Limb (tissue), 2 donors: Measurements from ENCODE around the gene FLNB.
"Not testable (repeated sequence)": the region's sequence is repeated elsewhere in the genome, so short reads cannot be mapped to it uniquely, and the experiment has no call there.

ENCODE experiments used
- DNase-seq, 2 donors: peaks; one replicate each; pipeline ENCODE4 v3.0.0-alpha.2; 2016; ENCODE audit errors: extremely low spot score in 2 of 2

Gene FLNB

DNA sequence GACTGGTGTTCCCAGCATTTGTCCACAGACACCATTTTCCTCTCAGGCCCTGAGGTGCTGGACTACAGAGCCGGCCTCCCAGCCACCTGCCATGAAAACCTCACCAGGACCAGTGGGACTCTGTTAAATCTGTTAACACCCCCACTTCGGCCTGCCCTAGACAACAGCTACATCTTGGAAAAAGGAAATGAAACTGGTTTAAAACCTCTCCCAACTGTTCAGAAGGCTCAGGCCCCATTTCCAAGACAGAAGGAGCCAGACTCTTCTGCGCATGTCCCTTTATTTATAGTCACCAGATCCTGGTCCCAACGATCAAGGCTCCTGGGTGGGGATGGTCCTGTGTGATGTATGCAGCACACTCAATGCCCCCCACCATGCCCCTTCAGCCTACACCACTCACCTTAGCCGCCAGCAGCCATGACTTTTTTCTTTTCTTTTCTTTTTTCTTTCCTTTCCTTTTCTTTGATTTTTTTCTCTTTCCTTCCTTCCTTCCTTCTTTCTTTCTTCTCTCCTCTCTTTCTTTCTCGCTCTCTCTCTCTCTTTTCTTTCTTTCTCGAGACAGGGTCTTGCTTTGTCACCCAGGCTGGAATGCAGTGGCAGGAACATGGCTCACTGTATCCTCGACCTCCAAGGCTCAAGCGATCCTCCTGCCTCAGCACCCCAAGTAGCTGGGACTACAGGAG is 25.5 kb upstream of the FLNB start:
- DNase-seq: no peak

DNA sequence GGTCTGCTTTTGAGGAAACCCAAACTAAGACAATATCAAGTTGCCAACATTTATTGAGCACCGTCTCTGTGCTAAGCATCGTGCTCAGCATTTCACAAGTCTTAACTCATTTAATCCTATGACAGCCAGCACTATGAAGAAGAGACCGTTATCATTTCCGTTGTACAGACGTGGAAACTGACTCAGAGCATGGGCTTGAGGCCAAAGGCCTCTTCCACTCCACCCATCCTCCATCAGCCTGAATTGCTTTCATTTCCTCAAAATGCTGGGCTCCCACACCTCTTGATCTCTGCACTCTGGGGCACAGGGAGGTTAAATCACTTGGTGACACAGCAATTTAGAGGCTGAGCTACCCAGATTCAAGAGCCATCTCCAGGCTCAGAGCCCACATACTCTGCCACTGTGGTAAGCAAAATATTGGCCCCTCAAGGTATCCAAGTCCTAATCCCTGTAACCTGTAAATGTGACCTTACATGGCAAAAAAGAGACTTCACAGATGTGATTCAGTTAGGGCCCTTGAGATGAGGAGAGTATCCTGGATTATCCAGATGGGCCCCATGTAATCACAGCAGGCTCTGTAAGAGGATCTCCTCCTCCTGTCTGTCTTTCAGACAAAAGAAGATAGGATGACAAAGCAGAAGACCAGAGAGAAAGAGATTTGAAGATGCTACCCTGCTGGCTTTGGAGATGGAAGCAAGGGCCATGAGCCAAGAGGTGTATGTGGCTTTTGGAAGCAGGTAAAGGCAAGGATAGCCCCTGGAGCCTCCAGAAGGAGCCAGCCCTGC is 24.3 kb upstream of the FLNB start:
- DNase-seq: no peak

DNA sequence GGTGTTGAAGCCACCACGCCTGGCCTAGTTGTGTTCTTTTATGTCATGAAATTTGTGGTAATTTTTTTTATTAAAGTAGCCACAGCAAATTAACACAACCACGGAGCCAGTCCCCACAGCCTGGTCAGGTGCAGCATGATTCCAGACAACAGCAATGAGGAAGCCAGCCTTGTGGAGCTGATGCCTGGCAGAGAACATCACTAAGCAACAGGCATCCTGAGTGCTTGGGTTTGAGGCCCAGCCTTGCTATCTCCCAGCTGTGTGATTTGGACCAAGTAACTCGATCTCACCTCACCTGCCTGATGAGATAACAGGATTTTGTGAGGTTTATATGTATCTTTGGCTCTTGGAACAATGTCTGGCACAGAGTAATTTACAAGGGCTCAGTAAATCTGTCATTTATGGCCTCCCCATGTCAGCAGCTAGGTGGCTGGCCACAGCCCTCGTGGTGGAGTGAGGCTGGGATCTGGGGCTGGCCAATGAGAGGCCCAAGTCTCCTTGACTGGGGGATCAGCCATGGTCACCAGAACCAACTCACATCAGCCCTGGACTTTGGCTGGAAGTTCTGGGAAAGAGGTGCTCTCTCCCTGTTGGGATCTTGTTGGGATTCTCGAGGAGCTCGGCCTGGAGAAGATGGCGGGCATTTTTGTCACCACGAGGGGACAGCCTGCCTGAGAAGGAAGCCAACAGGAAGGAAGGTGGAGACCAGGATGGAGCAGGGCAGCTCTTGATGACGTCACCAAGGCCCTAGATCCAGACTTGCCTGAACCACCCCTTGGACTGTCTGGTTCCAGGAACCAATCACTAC is 22.8 kb upstream of the FLNB start:
- no peak for DNase-seq

DNA sequence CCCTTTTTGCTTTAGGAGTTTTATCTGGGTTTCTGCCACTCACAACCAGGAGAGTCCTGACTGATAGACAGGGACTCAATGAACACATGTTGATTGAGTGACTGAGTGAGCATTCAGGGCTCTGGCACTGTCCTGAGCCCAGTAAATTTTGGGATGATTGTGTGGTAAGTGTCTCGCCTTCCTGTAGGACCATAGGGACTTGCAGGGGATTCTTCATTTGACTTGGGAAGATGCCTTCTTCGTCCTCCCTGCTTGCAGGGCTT is 22.3 kb upstream of the FLNB start:
- no peak for DNase-seq

DNA sequence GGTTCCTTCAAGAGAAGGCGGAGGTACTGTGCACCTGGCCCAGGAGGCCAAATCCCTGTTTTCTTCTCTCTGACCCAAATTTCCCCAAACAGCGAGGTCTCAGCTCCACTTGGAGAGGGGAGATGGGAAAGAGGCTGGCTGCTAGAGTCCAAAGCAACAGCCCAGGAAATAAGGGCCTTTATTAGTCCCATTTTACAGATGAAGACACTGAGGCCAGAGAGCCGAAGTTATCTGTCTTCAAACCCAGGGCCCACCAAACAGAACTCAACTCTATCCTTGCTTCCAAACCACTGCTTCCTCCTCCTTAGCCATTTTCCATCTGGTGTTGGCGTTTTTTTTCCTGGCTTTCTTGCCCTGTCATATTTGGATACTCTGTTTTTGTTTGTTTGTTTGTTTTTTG is 22.0 kb upstream of the FLNB start:
- DNase-seq: no peak

DNA sequence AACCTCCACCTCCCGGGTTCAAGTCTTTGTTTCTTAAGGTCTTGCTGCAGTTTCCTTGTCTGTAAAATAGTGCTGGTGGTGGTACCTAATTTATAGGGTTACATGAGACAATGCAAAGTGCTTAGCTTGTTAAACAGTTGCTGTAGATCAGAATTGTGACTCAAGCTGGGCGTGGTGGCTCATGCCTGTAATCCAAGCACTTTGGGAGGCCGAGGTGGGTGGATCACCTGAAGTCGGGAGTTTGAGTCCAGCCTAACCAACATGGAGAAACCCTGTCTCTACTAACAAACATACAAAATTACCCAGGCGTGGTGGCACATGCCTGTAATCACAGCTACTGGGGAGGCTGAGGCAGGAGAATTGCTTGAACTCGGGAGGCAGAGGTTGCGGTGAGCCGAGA is 19.0 kb upstream of the FLNB start:
- not testable (repeated sequence) for DNase-seq

DNA sequence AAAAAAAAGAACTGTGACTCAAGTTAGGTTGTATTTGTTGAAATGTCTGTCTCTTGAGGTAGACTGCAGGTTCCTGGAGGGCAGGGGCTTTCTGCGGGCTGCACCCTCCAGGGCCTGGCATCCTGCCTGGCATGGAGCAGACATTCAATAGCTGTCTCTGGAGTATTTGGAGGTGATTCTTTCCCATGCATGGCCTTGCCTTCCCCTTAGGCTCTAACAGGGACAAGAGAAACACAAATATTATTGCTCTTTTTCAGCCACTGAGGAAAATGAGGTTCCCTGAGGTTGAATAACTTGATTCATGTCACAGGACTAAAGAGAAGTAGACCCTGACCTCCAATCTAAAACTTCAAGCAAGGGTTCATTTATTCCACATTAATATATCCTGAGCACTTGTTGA is 18.6 kb upstream of the FLNB start:
- no peak for DNase-seq

DNA sequence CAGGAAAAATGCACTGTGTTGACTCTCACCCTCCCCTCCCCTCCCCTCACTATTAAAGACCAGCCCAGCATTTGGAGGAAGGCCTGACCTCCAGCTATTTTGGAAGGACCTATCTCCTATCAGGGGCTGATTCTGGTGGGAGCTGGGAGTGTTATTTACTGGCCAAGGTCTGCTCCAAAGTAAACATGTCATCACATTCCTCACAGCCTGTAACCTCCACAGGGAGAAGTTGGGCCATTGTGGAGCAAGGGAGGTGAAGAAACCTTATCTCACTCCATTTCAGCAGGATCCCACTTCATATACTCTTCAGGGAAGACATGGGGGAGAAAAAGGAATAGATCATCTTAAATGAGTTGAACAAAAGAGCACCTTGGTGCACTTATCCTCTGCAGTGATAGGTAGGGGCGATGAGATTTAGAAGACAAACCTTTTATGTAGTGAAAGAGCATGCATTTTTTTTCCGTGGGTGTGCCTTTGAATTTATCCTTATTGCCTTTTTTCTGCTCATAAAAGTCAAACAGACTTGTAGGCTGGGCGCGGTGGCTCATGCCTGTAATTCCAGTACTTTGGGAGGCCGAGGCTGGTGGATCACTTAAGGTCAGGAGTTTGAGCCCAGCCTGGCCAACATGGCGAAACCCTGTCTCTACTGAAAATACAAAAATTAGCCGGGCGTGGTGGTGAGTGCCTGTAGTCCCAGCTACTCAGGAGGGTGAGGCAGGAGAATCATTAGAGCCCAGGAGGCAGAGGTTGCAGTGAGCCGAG is 15.6 kb upstream of the FLNB start:
- no peak for DNase-seq

DNA sequence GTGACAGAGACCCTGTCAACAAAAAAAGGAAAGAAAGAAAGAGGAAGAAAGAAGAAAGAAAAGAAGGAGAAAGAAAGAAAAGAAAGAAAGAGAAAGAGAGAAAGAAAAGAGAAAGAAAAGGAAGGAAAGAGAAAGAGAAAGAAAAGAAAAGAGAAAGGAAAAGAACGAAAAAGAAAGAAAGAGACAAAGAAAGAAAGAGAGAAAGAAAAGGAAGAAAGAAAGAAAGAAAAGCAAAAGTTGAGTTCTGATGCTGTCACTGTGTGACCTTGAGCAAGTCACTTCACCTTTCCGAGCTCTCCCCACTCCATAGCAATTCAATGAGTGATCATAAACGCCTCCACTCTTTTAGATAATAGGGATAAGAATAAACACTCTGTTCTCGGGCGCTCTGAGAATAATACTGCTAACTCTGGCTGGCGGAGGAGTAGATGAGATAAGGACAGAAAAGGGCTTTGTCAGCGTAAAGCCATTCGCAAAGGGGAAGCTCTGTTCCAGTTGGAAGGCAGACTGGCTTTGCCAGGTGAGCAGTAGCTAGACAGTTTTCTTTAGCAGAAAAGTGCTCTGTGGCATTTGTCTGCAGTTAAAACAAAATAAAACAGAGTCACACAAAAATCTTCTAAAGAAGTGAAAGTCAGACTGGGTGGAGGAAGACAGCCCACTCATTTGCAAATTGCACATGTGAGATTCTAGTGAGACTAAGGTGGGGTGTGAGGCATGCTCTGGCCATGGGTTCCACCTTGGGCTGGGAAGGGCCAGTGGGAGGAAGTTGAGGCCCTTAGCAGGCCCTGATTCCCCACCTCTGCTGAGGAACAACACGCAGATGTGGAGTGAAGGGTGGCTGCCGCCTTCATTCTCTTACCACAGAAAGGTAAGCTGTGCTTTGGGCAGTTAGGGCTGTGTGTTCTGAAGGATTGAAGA is 9.6 kb upstream of the FLNB start:
- DNase-seq: no peak

DNA sequence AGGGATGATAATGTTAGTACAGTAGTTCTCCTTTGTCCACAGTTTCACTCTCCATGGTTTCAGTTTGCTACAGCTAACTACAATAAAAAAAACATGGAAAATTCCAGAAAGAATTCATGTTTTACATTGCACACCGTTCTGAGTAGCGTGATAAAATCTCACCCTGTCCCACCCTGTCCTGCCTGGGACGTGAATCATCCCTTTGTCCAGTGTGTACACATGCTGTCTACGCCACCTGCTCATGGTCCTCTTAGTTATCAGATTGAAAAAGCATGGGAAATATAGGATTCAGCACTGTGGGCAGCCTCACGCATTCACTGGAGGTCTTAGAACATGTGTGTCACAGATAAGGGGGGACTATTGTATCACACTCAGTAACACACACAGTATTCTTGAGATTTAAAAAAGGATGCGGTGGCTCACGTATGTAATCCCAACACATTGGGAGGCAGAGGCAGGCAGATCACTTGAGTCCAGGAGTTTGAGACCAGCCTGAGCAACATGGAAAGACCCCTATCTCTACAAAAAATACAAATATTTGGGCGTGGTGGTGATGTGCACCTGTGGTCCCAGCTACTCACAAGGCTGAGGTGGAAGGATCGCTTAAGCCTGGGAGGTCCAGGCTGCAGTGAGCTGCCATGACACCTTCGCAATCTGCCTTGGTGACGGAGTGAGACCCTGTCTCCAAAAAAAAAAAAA is 8.7 kb upstream of the FLNB start:
- DNase-seq: no peak

DNA sequence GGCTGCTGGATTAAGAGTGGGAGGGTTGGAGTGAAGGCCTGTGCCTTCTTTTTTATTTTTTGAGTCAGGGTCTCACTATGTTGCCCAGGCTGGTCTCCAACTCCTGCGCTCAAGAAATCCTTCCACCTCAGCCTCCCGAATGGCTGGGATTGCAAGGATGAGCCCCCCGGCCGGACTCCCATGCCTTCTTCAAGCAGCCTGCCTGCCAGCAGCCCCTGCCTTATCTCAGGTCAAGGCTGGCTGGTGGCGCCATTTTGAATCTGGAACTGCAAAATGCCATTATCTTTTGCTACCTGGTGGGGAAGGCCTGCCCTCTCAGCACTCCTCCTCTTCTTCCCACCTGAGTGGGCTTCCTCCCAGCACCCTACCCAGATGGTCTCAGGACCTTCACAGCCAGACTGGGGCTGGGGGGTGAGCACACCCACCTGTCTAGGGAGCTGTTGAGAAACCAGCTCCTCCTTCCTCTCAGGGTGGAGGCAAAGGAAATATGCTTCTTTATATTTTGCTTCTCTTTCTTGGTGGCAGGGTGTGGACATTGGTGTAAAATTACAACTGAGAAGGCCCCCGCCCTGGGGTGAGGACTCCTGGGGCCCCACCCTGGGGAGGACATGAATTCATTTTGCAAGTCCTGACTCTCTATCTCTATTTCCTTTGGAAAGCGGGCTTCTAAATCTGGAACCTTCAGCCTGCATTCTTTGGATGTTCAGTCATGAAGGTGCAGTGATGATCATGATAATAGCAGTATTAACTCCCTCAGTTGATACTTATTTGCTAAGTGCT is 7.7 kb upstream of the FLNB start:
- no peak for DNase-seq

DNA sequence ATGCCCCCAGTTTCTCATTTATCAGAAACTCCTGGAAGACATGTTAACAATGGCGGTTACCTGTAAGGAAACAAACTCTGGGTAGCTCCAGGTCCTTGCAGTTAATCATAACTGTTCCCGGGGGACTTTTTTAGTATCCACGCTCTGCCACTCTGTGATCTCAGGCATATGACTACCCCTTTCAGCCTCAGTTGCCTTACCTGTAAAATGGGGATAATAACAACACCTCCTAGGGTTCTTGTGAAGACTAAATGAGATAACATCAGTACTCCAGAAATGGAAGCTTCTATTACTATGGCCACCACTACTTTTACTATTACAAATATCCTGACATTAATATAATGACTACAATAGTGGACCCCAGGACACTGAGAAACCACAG is 7.1 kb upstream of the FLNB start:
- no peak for DNase-seq

DNA sequence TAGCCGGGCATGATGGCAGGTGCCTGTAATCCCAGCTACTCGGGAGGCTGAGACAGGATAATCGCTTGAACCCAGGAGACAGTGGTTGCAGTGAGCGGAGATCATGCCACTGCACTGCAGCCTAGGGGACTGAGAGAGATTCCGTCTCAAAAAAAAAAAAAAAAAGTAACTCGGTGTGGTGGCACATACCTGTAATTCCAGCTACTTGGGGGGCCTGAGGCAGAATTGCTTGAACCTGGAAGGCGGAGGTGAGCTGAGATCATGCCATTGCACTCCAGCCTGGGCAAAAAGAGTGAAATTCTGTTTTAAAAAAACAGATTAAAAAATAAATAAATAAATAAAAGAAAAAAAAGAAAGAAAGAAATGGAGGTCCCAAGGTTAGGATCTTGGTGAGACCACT is 6.2 kb upstream of the FLNB start:
- no peak for DNase-seq

DNA sequence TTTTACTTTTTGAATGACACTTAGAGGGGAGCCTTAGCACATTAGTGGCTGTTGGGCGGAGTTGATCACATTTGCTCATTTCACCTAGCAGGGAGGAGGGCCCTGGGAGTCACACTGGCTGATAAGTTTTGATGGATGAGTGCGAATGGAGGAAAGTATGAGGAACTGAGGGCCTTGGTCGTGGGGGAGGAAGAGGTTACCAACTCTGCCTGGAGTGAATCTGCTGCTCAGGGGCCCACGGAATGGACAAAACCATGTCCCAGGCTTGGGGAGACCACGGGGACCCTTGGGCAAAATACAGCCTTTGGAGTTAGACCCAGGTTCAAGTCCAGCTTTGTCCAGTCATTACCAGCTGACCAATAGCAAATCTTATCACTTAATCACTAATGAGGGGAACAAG is 5.1 kb upstream of the FLNB start:
- no peak for DNase-seq

DNA sequence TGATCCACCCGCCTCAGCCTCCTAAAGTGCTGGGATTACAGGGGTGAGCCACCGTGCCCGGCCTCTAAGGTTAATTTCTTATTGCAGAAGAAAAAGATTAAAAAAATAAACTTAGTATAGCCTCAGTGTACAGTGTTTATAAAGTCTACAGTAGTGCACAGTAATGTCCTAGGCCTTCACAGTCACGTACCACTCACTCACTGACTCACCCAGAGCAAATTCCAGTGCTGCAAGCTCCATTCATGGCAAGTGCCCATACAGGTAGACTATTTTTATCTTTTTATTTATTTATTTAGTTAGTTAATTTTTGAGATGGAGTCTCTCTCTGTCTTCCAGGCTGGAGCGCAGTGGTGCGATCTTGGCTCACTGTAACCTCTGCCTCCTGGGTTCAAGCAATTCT is 3.2 kb upstream of the FLNB start:
- no peak for DNase-seq

DNA sequence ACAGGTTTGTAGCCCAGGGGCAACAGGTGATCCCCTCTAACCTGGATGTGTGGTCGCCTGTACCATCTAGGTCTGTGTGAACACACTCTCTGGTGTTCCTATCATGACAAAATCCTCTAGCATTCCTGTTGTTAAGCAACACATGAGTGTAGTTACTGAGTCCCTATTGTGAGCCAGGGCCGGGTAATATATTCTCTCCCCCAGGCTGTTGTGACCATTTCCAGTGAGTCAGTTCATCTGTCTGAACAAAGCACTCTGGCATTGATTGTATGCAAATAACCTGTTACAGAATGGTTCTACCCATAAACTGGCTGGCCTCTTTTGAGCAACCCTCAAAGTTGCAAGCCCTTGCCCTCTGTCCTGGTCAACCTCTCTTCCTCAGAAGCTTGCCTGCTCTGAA is 2.6 kb upstream of the FLNB start:
- DNase-seq: no peak

DNA sequence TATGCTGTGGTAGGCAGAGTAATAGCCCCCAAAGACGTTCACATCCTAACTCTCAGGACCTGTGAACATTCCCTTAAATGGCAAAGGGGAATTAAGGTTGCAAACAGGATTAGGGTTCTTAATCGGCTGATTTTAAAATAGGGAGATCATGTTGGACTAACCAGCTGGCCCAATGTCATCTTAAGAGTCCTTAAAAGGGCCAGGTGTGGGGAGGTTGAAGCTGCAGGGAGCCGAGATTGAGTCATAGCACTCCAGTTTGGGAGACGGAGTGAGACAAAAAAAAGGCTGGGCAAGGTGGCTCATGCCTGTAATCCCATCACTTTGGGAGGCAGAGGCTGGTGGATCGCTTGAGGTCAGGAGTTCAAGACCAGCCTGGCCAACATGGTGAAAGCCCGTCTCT is 1.6 kb upstream of the FLNB start:
- DNase-seq: no peak

DNA sequence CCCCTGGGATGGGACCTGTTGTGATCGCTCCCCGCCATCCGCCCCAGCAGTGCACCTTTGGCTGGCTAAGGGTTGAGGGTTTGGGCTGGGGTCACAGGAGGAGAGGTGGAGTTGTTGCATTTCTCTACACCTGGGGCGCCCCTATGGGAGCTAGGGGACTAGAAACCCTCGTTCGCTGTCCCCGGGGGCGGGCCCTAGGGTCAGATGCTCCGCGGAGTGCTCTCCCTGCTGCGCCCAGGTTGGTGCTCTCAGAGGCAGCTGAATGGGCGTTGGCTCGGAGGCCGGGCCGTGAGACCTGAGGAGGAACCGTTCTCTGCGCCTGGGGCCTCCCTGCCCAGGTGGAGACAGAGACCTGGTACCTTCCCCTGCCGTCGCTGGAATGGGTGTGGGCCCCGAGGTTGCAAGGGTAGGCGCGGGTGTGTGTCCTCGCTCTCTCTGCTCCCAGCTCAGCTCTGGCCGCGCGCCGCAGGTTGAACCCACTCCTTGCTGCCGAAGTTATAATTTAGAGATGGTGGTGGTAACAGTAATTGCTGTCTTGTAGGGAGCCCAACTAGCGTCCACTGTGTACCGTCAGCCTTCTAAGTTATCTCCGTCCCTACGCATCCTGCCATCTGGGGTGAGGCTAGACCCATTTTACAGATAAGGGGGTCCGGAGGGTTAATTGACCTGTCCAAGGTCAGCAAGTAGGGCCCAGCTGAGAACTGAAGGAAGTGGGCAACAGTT is 965 bp downstream of the FLNB start:
- no peak for DNase-seq
